BJ (cell line): ENCODE data around the gene CCDC91. TPM values are rescaled to one million over a fixed set of nuclear protein-coding genes. Genes with fewer than 3 reads are reported as not detected.
A peak's percentile ranks its signal among the peaks of the same experiment; 100 is the strongest.

Experiments used
- CTCF ChIA-PET: fragments of 350-600 bp; formaldehyde crosslinking; extraction: SDS; loops from one replicate; lab custom pipeline; 2021; ENCODE audit warnings: antibody characterized with exemption, inconsistent platforms; lab: Yijun Ruan, JAX
- POLR2A ChIA-PET: fragments of 300-600 bp; sonication (Branson Sonifier 250); formaldehyde crosslinking; extraction: SDS; loops from one replicate; lab custom pipeline; 2021; ENCODE audit warnings: antibody characterized with exemption; lab: Charles Lee
- DNase-seq: peaks from one replicate; pipeline ENCODE4 v3.0.0-alpha.2; 2011; ENCODE audit warnings: low read depth
- H3K27me3 ChIP-seq: 2 replicates; pipeline ENCODE4 v1.6.0; 2011; ENCODE audit warnings: low read length; ENCODE audit not compliant: control insufficient read depth, insufficient read depth
- H3K36me3 ChIP-seq: 2 replicates; pipeline ENCODE4 v1.5.1; 2011; ENCODE audit warnings: low read length; ENCODE audit not compliant: control insufficient read depth, insufficient read depth
- H3K4me3 ChIP-seq: 2 replicates; pipeline ENCODE4 v1.5.1; 2011; ENCODE audit warnings: low read depth, mild to moderate bottlenecking, control low read depth, low read length
- polyA plus RNA-seq: library from polyadenylated mRNA; depleted of rRNA; stranded (reverse); fragments of >200 nt; gene quantifications from 2 replicates; pipeline ENCODE4 v1.2.3, GENCODE V29; 2011
- TF ChIP-seq, protein P1 (sequence below): IDR thresholded peaks from 2 replicates; pipeline ENCODE4 v1.5.1; 2011; ENCODE audit warnings: low read depth, mild to moderate bottlenecking, control low read depth, inconsistent platforms, low read length, moderate library complexity; ENCODE audit not compliant: insufficient read depth

CCDC91 gene
- polyA plus RNA-seq, 1 experiment: 11.9 TPM

DNA sequence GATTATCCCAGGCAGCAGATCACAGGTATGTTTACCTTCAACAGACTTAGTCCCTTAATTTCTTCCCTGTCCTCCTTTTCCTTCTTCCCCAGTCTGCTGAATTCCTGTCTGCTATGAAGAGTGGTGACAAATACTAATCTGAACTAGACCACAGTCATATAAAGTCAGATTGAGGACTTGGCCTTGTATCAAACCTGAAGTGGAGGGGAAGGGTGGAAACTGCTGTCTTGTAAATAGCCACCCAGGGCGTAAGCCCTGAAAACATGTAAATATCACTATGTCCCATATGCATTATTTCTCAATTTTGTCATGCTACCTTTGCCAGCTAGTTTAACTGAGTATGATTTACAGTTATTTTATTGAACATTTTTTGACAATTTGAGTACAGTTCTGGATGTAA lies 368.0 kb downstream of the CCDC91 start:
- no peaks in the 10 kb centered on the region for H3K36me3 ChIP-seq
- TF ChIP-seq, protein P1, sequence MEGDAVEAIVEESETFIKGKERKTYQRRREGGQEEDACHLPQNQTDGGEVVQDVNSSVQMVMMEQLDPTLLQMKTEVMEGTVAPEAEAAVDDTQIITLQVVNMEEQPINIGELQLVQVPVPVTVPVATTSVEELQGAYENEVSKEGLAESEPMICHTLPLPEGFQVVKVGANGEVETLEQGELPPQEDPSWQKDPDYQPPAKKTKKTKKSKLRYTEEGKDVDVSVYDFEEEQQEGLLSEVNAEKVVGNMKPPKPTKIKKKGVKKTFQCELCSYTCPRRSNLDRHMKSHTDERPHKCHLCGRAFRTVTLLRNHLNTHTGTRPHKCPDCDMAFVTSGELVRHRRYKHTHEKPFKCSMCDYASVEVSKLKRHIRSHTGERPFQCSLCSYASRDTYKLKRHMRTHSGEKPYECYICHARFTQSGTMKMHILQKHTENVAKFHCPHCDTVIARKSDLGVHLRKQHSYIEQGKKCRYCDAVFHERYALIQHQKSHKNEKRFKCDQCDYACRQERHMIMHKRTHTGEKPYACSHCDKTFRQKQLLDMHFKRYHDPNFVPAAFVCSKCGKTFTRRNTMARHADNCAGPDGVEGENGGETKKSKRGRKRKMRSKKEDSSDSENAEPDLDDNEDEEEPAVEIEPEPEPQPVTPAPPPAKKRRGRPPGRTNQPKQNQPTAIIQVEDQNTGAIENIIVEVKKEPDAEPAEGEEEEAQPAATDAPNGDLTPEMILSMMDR: no peak
- POLR2A ChIA-PET: no interaction called here
- H3K4me3 ChIP-seq: no peak overlapping the region
- DNase-seq: no peak
- CTCF ChIA-PET: interaction anchor here (1.8 kb wide), 1 partner anchor 8 kb away, joined by 4 read pairs; no protein-coding TSS in a partner anchor
- H3K27me3 ChIP-seq: no peaks in the 10 kb centered on the region

DNA sequence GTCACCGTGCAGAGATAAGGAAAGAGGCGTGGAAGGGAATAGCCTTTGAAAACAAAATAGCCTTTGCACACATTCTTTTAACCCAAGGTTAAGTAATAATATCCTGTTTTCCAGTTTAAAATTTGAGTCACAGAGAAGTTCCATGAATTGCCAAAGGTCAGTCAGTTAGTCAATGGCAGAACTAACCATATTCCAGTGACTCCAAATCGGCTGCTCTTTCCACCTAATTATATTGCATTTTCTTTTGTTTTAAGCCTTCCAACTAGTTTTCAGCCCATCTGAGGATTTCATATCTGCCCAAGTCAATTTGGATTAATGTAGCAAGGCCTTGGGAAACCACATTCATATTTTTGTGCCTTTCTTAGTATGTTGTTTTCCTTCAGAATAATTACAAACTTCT lies 373.0 kb downstream of the CCDC91 start:
- POLR2A ChIA-PET: no interaction called here
- TF ChIP-seq, protein P1: no peak
- H3K27me3 ChIP-seq: no peaks in the 10 kb centered on the region
- H3K36me3 ChIP-seq: no peaks in the 10 kb centered on the region
- H3K4me3 ChIP-seq: no peak overlapping the region
- DNase-seq: no peak
- CTCF ChIA-PET: no interaction called here

DNA sequence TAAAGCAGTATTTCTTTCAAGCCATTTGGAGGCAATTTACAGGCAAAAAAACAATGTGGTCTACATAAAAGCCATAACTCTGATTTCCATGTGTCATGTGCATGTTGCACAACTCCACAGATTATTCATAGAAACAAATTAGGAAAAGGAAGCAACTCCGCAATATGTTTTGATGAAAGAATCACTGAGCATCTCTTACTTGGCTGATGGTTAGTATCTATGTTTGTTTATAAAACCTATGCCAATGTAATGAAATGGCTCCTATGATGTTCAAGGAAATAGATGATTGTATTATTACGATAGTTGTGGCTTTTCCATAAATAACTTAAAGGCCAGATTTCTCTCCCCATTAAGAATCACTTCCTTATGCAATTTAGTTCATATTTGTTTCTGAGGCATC lies 373.7 kb downstream of the CCDC91 start:
- ChIA-PET POLR2A (no interaction called here), CTCF (no interaction called here)
- Histone ChIP-seq H3K36me3 (no peaks in the 10 kb centered on the region), H3K4me3 (no peak overlapping the region), H3K27me3 (no peaks in the 10 kb centered on the region)
- TF ChIP-seq, protein P1: no peak
- peak; percentile 71 for DNase-seq

DNA sequence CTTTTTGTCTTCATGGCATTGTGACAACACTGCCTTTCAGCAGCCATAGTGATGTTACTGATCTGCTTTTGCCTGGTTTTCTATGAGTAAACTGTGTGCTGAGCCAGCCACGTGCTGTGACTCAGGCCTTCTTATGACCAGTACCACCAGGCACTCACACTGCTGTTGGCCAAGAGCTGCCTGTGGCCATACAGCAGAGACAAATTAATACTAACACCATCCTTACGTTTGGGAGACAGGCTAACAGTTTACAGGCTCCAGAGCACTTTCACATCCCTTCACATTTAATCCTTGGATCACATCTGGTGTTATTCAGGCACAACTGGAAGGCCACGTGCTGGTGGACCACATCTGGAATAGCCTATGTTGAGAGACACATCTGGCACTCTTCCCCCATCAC lies 377.9 kb downstream of the CCDC91 start:
- Histone ChIP-seq H3K27me3 (no peaks in the 10 kb centered on the region), H3K4me3 (no peak overlapping the region), H3K36me3 (no peaks in the 10 kb centered on the region)
- TF ChIP-seq, protein P1: no peak
- ChIA-PET CTCF (interaction anchor here (0.6 kb wide), 1 partner anchor 305 kb away, joined by 3 read pairs; no protein-coding TSS in a partner anchor), POLR2A (no interaction called here)
- DNase-seq: peak; percentile 80

DNA sequence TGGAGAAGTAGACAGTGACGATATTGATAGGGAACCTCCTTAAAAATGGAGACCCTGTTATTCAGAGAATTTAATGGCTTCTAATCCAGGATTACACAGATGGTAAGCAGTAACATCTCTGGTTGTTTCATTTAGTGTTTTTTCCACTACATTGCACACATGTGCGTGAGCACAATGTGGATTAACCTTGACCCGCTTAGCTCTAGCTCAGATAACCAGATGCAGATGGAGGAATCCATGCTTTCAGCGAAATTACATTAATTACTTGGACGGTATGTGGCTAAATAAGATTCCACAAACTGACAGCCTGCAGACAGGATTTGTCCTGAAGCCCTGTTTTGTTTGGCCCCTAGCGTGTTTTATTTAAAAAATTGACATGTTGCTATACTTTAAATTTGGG lies 378.4 kb downstream of the CCDC91 start:
- peak; percentile 59 for DNase-seq
- H3K36me3 ChIP-seq: no peaks in the 10 kb centered on the region
- ChIA-PET POLR2A (no interaction called here), CTCF (no interaction called here)
- no peaks in the 10 kb centered on the region for H3K27me3 ChIP-seq
- no peak overlapping the region for H3K4me3 ChIP-seq
- TF ChIP-seq, protein P1: no peak
